Vagina (tissue), 2 donors: ENCODE results near the gene GJA5. TPM values are rescaled to one million over a fixed set of nuclear protein-coding genes. Genes with fewer than 3 reads are reported as not detected.

Source experiments
- DNase-seq, 2 donors: peaks; one replicate each; pipeline ENCODE4 v3.0.0-alpha.2; 2017; ENCODE audit errors: extremely low spot score in 2 of 2
- H3K27ac ChIP-seq: fragments of 200-600 bp; sonication (generic); one replicate; pipeline ENCODE4 v1.5.1; 2019
- H3K27me3 ChIP-seq: fragments of 200-600 bp; sonication (generic); one replicate; pipeline ENCODE4 v1.5.1; 2019
- H3K36me3 ChIP-seq, 2 donors: fragments of 200-600 bp; sonication (generic); one replicate each; pipeline ENCODE4 v1.5.1; 2017 to 2019
- H3K4me1 ChIP-seq: fragments of 200-600 bp; sonication (generic); one replicate; pipeline ENCODE4 v1.5.1; 2019
- H3K4me3 ChIP-seq, 2 donors: fragments of 200-600 bp; sonication (generic); 1 replicate in 1 of 2; 2 replicates in 1 of 2; pipeline ENCODE4 v1.5.1; 2016 to 2019
- H3K9me3 ChIP-seq: fragments of 200-600 bp; sonication (generic); one replicate; pipeline ENCODE4 v1.5.1; 2019
- POLR2A ChIP-seq, 2 donors: fragments of 450-650 bp; IDR thresholded peaks; one replicate each; pipeline ENCODE4 v1.6.1; 2017; ENCODE audit warnings: antibody characterized with exemption in 2 of 2, mild to moderate bottlenecking in 2 of 2, moderate library complexity in 2 of 2
- POLR2AphosphoS5 ChIP-seq, 2 donors: sonication (generic); formaldehyde crosslinking; IDR thresholded peaks; one replicate each; pipeline ENCODE4 v1.9.0; 2017; ENCODE audit warnings: antibody characterized with exemption in 2 of 2, mild to moderate bottlenecking in 2 of 2, low read depth in 1 of 2; ENCODE audit not compliant: insufficient read depth in 1 of 2
- intact Hi-C: fragments of 100-400 bp; cut with DNase I; formaldehyde crosslinking; loops from one replicate; pipeline ENCODE4 v1.15.1; 2023
- total RNA-seq: library from RNA; depleted of rRNA; stranded (reverse); fragments of >200 nt; gene quantifications from one replicate; pipeline ENCODE4 v1.2.3, GENCODE V29; 2016
- TF ChIP-seq, protein P1 (sequence below), 3 experiments: fragments of 450-650 bp in 2 of 3; fragments of 200-600 bp in 1 of 3; sonication (generic) in 1 of 3; IDR thresholded peaks; one replicate each; pipeline ENCODE4 v1.5.1; 2017 to 2019; ENCODE audit warnings: antibody characterized with exemption in 3 of 3, mild to moderate bottlenecking in 2 of 3, moderate library complexity in 2 of 3

Gene GJA5
- total RNA-seq, 1 donor from 2014 or later: 11.5 TPM

DNA sequence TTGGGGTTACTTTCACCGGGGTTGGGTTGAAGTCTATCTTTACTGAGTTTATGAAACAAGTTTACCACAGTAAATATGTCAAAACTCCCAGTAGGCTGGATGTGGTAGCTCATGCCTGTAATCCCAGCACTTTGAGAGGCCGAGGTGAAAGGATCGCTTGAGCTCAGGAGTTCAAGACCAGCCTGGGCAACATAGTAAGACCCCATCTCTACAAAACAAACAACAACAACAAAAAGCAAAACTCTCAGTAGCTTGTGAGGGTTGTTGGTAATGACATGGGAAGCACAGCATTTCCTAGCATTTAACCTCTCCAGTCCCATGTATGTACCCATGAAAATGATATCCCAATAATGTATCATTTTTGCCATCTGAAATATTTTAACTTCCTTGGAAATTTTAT lies 34.7 kb downstream of the GJA5 start:
- intact Hi-C loops: no loop called here
- no peak for DNase-seq
- no peak overlapping the region for H3K4me3 ChIP-seq

DNA sequence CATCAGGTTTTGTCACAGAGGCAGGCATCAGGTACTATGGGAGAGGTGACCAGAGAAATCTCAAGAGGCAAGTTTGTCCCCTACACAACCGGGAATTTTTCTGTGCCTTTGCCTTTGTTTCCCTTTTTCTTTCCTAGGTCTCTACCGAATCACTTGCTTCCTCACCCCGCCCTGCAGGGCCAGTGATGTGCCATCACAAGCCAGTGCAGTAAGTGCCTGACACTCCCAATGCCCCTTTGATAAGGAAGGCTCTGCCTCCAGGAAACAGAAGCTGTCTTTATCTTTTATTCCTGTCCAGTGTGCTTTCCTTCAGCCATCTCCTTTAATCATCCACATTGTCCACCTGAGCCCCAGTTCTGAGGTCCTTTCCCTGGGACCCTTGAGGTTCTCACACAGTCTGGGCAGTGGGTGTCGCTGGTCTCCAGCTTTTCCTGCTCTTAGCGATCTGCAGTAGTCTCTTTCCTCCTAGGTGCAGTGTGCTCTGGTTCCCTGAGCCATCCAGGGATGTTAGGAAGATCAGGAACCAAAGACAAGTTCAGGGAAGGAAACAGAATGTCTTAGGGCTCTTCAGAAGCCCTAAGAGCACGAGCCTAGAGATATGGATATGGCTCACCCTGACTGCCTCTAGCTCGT lies 36.6 kb downstream of the GJA5 start:
- TF ChIP-seq, protein P1, sequence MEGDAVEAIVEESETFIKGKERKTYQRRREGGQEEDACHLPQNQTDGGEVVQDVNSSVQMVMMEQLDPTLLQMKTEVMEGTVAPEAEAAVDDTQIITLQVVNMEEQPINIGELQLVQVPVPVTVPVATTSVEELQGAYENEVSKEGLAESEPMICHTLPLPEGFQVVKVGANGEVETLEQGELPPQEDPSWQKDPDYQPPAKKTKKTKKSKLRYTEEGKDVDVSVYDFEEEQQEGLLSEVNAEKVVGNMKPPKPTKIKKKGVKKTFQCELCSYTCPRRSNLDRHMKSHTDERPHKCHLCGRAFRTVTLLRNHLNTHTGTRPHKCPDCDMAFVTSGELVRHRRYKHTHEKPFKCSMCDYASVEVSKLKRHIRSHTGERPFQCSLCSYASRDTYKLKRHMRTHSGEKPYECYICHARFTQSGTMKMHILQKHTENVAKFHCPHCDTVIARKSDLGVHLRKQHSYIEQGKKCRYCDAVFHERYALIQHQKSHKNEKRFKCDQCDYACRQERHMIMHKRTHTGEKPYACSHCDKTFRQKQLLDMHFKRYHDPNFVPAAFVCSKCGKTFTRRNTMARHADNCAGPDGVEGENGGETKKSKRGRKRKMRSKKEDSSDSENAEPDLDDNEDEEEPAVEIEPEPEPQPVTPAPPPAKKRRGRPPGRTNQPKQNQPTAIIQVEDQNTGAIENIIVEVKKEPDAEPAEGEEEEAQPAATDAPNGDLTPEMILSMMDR (IDR thresholded peaks at IDR 0.05): peak in 2 of 3 experiments; percentile 29 to 35
- no peak for TF ChIP-seq POLR2A (IDR thresholded peaks at IDR 0.05)
- no peak for TF ChIP-seq POLR2AphosphoS5 (IDR thresholded peaks at IDR 0.05; ENCODE audit: insufficient read depth in 1 of 2, low read depth in 1 of 2)
- H3K4me1 ChIP-seq: no peaks in the 10 kb centered on the region
- no peaks in the 10 kb centered on the region for H3K9me3 ChIP-seq
- no peak overlapping the region for H3K27ac ChIP-seq
- H3K27me3 ChIP-seq: no peaks in the 10 kb centered on the region
- H3K36me3 ChIP-seq: no peaks in the 10 kb centered on the region
- intact Hi-C loops: loop anchor here (5.0 kb wide), 1 partner anchor 168 kb away; no protein-coding TSS in a partner anchor
- H3K4me3 ChIP-seq: no peak overlapping the region
- DNase-seq: no peak

More for the DNA sequence above, 34.7 kb downstream of the GJA5 start:
- Histone ChIP-seq H3K4me1 (no peaks in the 10 kb centered on the region), H3K9me3 (no peaks in the 10 kb centered on the region), H3K36me3 (no peaks in the 10 kb centered on the region), H3K27ac (no peak overlapping the region), H3K27me3 (no peaks in the 10 kb centered on the region)
- TF ChIP-seq POLR2AphosphoS5 (IDR thresholded peaks at IDR 0.05; ENCODE audit: insufficient read depth in 1 of 2, low read depth in 1 of 2): no peak
- no peak for TF ChIP-seq POLR2A (IDR thresholded peaks at IDR 0.05)
- TF ChIP-seq, protein P1 (IDR thresholded peaks at IDR 0.05): no peak

DNA sequence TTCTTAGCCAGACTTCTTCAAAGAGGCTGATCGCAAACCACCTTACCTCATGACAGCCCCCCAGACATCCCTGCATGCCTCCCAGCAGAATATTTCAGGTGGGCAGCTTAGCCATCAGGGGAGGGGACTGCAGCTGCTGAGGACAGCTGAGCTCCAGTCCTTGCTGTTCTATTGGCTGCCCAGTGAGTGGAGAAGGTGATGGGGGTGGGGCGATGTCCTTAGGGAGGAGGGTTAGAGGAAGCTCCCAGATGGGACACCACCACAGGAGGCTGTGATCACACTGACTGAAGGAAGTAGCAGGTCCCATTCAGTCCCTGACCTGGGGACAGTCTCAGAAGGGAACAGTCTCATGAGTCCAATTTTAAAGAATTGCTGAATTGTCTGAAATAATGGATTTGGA lies 38.3 kb downstream of the GJA5 start:
- TF ChIP-seq POLR2A (IDR thresholded peaks at IDR 0.05): no peak
- no peak for TF ChIP-seq POLR2AphosphoS5 (IDR thresholded peaks at IDR 0.05; ENCODE audit: insufficient read depth in 1 of 2, low read depth in 1 of 2)
- TF ChIP-seq, protein P1 (IDR thresholded peaks at IDR 0.05): no peak
- intact Hi-C loops: loop anchor here (5.0 kb wide), 1 partner anchor 170 kb away; no protein-coding TSS in a partner anchor
- no peak overlapping the region for H3K4me3 ChIP-seq
- H3K27ac ChIP-seq: no peak overlapping the region
- no peaks in the 10 kb centered on the region for H3K9me3 ChIP-seq
- H3K4me1 ChIP-seq: no peaks in the 10 kb centered on the region
- no peaks in the 10 kb centered on the region for H3K36me3 ChIP-seq
- no peaks in the 10 kb centered on the region for H3K27me3 ChIP-seq
- no peak for DNase-seq

DNA sequence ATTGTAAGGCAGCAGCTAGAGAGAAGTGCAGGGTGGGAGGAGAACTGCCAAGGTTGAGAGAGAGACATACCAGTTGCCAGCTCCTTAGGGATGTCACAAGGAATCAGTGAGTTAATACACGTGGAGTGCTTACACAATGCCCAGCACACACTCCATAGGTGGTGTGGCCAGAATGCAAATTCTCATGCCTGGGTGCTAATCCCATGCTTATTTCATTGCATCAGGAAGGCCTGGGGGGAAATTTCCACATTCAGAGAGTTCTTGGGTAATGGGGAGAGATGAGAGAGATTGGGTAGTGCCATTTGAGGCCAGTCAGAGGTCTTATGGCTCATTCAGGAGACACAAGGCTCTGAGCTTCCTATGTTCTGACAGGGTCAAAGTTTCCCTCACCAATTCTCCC lies 38.7 kb downstream of the GJA5 start:
- no peaks in the 10 kb centered on the region for H3K36me3 ChIP-seq
- intact Hi-C loops: loop anchor here (5.0 kb wide), 1 partner anchor 171 kb away; no protein-coding TSS in a partner anchor
- H3K27ac ChIP-seq: no peak overlapping the region
- no peak for TF ChIP-seq POLR2AphosphoS5 (IDR thresholded peaks at IDR 0.05; ENCODE audit: insufficient read depth in 1 of 2, low read depth in 1 of 2)
- no peak for TF ChIP-seq POLR2A (IDR thresholded peaks at IDR 0.05)
- TF ChIP-seq, protein P1 (IDR thresholded peaks at IDR 0.05): no peak
- no peak overlapping the region for H3K4me3 ChIP-seq
- no peak for DNase-seq
- no peaks in the 10 kb centered on the region for H3K9me3 ChIP-seq
- no peaks in the 10 kb centered on the region for H3K4me1 ChIP-seq
- H3K27me3 ChIP-seq: no peaks in the 10 kb centered on the region

DNA sequence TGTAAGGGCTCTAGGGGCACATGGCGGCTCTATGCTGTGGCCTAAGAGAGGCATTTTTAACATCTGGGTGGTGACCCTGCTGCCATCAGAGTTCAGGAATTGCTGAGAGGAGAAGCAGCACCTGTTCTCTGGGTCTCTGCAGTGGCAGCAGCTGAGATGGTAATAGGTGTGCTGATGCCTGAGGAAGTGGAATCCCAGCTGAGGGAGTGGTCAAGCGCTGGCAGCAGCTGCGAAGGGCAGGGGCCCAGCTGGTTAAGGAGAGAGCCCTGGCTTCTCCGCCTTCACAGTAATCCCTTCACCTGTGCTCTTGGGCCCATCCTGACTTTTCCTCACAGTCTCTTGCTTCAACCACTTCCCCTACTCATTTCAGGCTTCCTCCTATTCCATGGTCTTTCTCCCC lies 39.8 kb downstream of the GJA5 start:
- Histone ChIP-seq H3K9me3 (no peaks in the 10 kb centered on the region), H3K27ac (no peak overlapping the region), H3K4me1 (no peaks in the 10 kb centered on the region), H3K27me3 (no peaks in the 10 kb centered on the region), H3K4me3 (no peak overlapping the region), H3K36me3 (no peaks in the 10 kb centered on the region)
- intact Hi-C loops: loop anchor here (5.0 kb wide), 1 partner anchor 172 kb away; no protein-coding TSS in a partner anchor
- TF ChIP-seq, protein P1 (IDR thresholded peaks at IDR 0.05): no peak
- TF ChIP-seq POLR2AphosphoS5 (IDR thresholded peaks at IDR 0.05; ENCODE audit: insufficient read depth in 1 of 2, low read depth in 1 of 2) (no peak), POLR2A (IDR thresholded peaks at IDR 0.05) (no peak)
- no peak for DNase-seq
